ENCODE results near the gene ABHD3. TPM values are rescaled to one million over a fixed set of nuclear protein-coding genes. Genes with fewer than 3 reads are reported as not detected.
A peak's percentile ranks its signal among the peaks of the same experiment; 100 is the strongest.
"Not testable (repeated sequence)": the region's sequence is repeated elsewhere in the genome, so short reads cannot be mapped to it uniquely, and the experiment has no call there.

Gene ABHD3
- polyA plus RNA-seq, 1 donor, result 40.5 TPM

GRCh38 chr18:21740538-21741311 lies 36.2 kb upstream of the ABHD3 start, which contains the start of gene MIB1:
TSS of gene MIB1 (plus strand) at chr18:21740792. CDS start at chr18:21741584, 792 bp downstream.
- H3K27ac ChIP-seq (ENCODE audit: low read length), result peak within 1 kb of the TSS; percentile 99
- peak within 1 kb of the TSS; percentile 93 for H3K4me3 ChIP-seq (ENCODE audit: low read length)
- DNase-seq, result peak; percentile 98 to 99
- no peaks in the 10 kb centered on the region for H3K27me3 ChIP-seq (ENCODE audit: control insufficient read depth, insufficient read depth, low read length)
- no CpG with 5 or more reads among the region's 76 CpGs for WGBS (ENCODE audit: insufficient coverage, low lambda C conversion rate)
- no peaks in the 10 kb centered on the region for H3K36me3 ChIP-seq (ENCODE audit: control insufficient read depth, insufficient read depth, low read length)
- H3K9me3 ChIP-seq (ENCODE audit: control insufficient read depth, low read depth, low read length), result no peaks in the 10 kb centered on the region
- peaks cover 10% of the 10 kb centered on the region for H3K4me1 ChIP-seq (ENCODE audit: control insufficient read depth, insufficient read depth, low read length)

- no peak for DNase-seq
- 80% methylated on average over 8 of the region's 21 CpGs for WGBS (ENCODE audit: insufficient coverage, low lambda C conversion rate)
- Histone ChIP-seq H3K4me3 (ENCODE audit: low read length) (peak overlapping the region; percentile 1), H3K27ac (ENCODE audit: low read length) (peak overlapping the region; percentile 99), H3K27me3 (ENCODE audit: control insufficient read depth, insufficient read depth, low read length) (no peaks in the 10 kb centered on the region), H3K9me3 (ENCODE audit: control insufficient read depth, low read depth, low read length) (no peaks in the 10 kb centered on the region), H3K4me1 (ENCODE audit: control insufficient read depth, insufficient read depth, low read length) (peaks cover 11% of the 10 kb centered on the region), H3K36me3 (ENCODE audit: control insufficient read depth, insufficient read depth, low read length) (no peaks in the 10 kb centered on the region)
These were observed 35.3 kb upstream of the ABHD3 start for GRCh38 chr18:21739604-21740537.

- not testable (repeated sequence) for H3K27ac ChIP-seq (ENCODE audit: low read length); H3K27me3 ChIP-seq (ENCODE audit: control insufficient read depth, insufficient read depth, low read length); H3K36me3 ChIP-seq (ENCODE audit: control insufficient read depth, insufficient read depth, low read length); H3K9me3 ChIP-seq (ENCODE audit: control insufficient read depth, low read depth, low read length); DNase-seq; H3K4me3 ChIP-seq (ENCODE audit: low read length)
- peaks cover 11% of the 10 kb centered on the region for H3K4me1 ChIP-seq (ENCODE audit: control insufficient read depth, insufficient read depth, low read length)
- no CpG with 5 or more reads among the region's 4 CpGs for WGBS (ENCODE audit: insufficient coverage, low lambda C conversion rate)
These were observed 32.4 kb upstream of the ABHD3 start for GRCh38 chr18:21736926-21737325.

DNA sequence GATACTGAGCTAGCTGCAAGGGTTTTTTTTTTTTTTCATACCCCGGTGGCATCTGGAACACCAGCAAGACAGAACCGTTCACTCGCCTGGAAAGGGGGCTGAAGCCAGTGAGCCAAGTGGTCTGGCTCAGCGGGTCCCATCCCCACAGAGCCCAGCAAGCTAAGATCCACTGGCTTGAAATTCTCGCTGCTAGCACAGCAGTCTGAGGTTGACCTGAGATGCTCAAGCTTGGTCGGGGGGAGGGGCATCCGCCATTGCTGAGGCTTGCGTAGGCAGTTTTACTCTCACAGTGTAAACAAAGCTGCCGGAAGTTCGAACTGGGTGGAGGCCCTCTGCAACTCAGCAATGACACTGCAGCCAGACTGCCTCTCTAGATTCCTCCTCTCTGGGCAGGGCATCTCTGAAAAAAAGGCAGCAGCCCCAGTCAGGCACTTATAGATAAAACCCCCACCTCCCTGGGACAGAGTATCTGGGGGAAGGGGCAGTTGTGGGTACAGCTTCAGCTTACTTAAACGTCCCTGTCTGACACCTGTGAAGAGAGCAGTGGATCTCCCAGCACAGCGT lies 31.0 kb upstream of the ABHD3 start:
- Histone ChIP-seq H3K9me3 (ENCODE audit: control insufficient read depth, low read depth, low read length) (no peaks in the 10 kb centered on the region), H3K27ac (ENCODE audit: low read length) (peak overlapping the region; percentile 77), H3K4me1 (ENCODE audit: control insufficient read depth, insufficient read depth, low read length) (peaks cover 11% of the 10 kb centered on the region), H3K36me3 (ENCODE audit: control insufficient read depth, insufficient read depth, low read length) (no peaks in the 10 kb centered on the region), H3K4me3 (ENCODE audit: low read length) (no peak overlapping the region), H3K27me3 (ENCODE audit: control insufficient read depth, insufficient read depth, low read length) (no peaks in the 10 kb centered on the region)
- peak; percentile 81 to 89 for DNase-seq
- WGBS (ENCODE audit: insufficient coverage, low lambda C conversion rate), result no CpG with 5 or more reads among the region's 12 CpGs

DNA sequence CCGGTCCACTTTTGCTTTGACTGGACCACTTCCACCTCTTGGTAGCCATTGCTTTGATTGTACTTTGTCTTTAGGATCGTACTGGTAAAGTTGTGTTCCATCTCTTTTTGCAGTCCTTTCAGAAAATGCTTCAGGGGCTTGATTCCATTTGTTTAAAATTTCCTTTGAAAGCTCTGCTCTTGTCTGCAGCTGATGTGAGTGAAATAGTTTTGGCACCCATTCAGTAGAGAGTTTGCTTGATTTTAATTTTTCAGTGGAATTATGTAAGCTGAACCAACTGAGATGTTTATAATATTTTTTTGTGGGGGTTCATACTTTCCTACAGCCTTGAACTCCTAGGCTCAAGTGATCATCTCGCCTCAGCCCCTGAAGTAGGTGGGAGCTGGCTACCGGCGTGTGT lies 28.4 kb upstream of the ABHD3 start:
- no peak overlapping the region for H3K27ac ChIP-seq (ENCODE audit: low read length)
- H3K9me3 ChIP-seq (ENCODE audit: control insufficient read depth, low read depth, low read length), result no peaks in the 10 kb centered on the region
- H3K27me3 ChIP-seq (ENCODE audit: control insufficient read depth, insufficient read depth, low read length), result no peaks in the 10 kb centered on the region
- DNase-seq, result no peak
- no peaks in the 10 kb centered on the region for H3K36me3 ChIP-seq (ENCODE audit: control insufficient read depth, insufficient read depth, low read length)
- H3K4me1 ChIP-seq (ENCODE audit: control insufficient read depth, insufficient read depth, low read length), result peaks cover 10% of the 10 kb centered on the region
- no CpG with 5 or more reads among the region's 5 CpGs for WGBS (ENCODE audit: insufficient coverage, low lambda C conversion rate)
- H3K4me3 ChIP-seq (ENCODE audit: low read length), result no peak overlapping the region

- H3K27me3 ChIP-seq (ENCODE audit: control insufficient read depth, insufficient read depth, low read length), result no peaks in the 10 kb centered on the region
- WGBS (ENCODE audit: insufficient coverage, low lambda C conversion rate), result no CpG with 5 or more reads among the region's 2 CpGs
- peak; percentile 71 to 85 for DNase-seq
- H3K9me3 ChIP-seq (ENCODE audit: control insufficient read depth, low read depth, low read length), result no peaks in the 10 kb centered on the region
- H3K36me3 ChIP-seq (ENCODE audit: control insufficient read depth, insufficient read depth, low read length), result no peaks in the 10 kb centered on the region
- H3K4me3 ChIP-seq (ENCODE audit: low read length), result no peak overlapping the region
- H3K27ac ChIP-seq (ENCODE audit: low read length), result peak overlapping the region; percentile 91
- H3K4me1 ChIP-seq (ENCODE audit: control insufficient read depth, insufficient read depth, low read length), result peaks cover 8% of the 10 kb centered on the region
These were observed 23.1 kb upstream of the ABHD3 start for GRCh38 chr18:21727702-21728101.

DNA sequence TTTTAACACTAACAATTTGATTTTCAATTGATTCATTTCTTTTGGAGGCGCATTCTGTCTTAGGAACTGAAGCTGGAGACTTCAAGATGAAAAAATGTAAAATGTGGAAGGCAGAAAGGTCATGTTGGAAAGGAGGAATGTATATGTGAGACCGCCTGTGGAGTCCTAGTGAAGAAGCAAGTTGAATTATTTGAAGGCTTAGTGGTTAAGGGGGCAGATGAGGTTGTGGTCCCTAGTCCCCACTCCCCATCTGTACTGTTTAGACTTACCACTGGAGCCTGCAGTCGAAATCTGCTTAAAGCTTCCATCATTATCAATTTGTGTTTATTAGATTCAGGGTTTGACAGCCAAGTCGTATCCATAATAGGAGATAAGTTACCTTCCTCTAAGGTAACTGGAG lies 20.6 kb upstream of the ABHD3 start:
- no peak for DNase-seq
- WGBS (ENCODE audit: insufficient coverage, low lambda C conversion rate), result 90% methylated on average over 2 of the region's 4 CpGs

DNA sequence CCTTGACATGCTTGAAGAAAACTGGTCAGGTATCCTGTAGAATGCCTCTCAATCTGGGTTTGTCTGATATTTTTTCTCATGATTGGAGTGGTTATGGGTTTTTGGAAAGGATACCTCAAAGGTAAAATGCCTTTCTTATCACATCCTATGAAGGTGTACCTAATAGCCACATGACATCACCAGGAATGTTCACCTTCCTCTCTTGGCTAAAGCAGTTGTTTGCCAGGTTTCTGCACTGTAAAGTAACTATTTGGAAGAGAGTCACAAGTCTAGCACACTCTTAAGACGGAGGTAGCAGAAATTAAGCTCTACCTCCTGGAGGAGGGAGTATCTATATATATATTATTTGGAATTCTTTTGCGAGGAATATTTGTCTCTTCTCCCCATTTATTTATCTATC lies 18.1 kb upstream of the ABHD3 start:
- H3K27me3 ChIP-seq (ENCODE audit: control insufficient read depth, insufficient read depth, low read length), result no peaks in the 10 kb centered on the region

More for the DNA sequence above, 20.6 kb upstream of the ABHD3 start:
- Histone ChIP-seq H3K36me3 (ENCODE audit: control insufficient read depth, insufficient read depth, low read length) (no peaks in the 10 kb centered on the region), H3K9me3 (ENCODE audit: control insufficient read depth, low read depth, low read length) (no peaks in the 10 kb centered on the region), H3K27ac (ENCODE audit: low read length) (no peak overlapping the region), H3K27me3 (ENCODE audit: control insufficient read depth, insufficient read depth, low read length) (no peaks in the 10 kb centered on the region), H3K4me3 (ENCODE audit: low read length) (no peak overlapping the region), H3K4me1 (ENCODE audit: control insufficient read depth, insufficient read depth, low read length) (peaks cover 8% of the 10 kb centered on the region)

GRCh38 chr18:21714474-21714873 lies 9.9 kb upstream of the ABHD3 start:
- H3K4me3 ChIP-seq (ENCODE audit: low read length), result no peak overlapping the region

More for the DNA sequence above, 18.1 kb upstream of the ABHD3 start:
- no peaks in the 10 kb centered on the region for H3K36me3 ChIP-seq (ENCODE audit: control insufficient read depth, insufficient read depth, low read length)
- H3K9me3 ChIP-seq (ENCODE audit: control insufficient read depth, low read depth, low read length), result no peaks in the 10 kb centered on the region
- H3K4me1 ChIP-seq (ENCODE audit: control insufficient read depth, insufficient read depth, low read length), result peaks cover 3% of the 10 kb centered on the region
- no peak overlapping the region for H3K4me3 ChIP-seq (ENCODE audit: low read length)
- WGBS (ENCODE audit: insufficient coverage, low lambda C conversion rate), result 100% methylated on average over 1 of the region's 2 CpGs
- DNase-seq, result no peak
- H3K27ac ChIP-seq (ENCODE audit: low read length), result no peak overlapping the region

GRCh38 chr18:21707130-21707529 lies 2.6 kb upstream of the ABHD3 start:
- H3K36me3 ChIP-seq (ENCODE audit: control insufficient read depth, insufficient read depth, low read length); H3K27ac ChIP-seq (ENCODE audit: low read length); H3K27me3 ChIP-seq (ENCODE audit: control insufficient read depth, insufficient read depth, low read length); H3K4me3 ChIP-seq (ENCODE audit: low read length); H3K4me1 ChIP-seq (ENCODE audit: control insufficient read depth, insufficient read depth, low read length); H3K9me3 ChIP-seq (ENCODE audit: control insufficient read depth, low read depth, low read length); DNase-seq: not testable (repeated sequence)
- no CpG with 5 or more reads among the region's 7 CpGs for WGBS (ENCODE audit: insufficient coverage, low lambda C conversion rate)

More at GRCh38 chr18:21714474-21714873, 9.9 kb upstream of the ABHD3 start:
- no peaks in the 10 kb centered on the region for H3K36me3 ChIP-seq (ENCODE audit: control insufficient read depth, insufficient read depth, low read length)
- no CpG with 5 or more reads among the region's 1 CpG for WGBS (ENCODE audit: insufficient coverage, low lambda C conversion rate)
- H3K27me3 ChIP-seq (ENCODE audit: control insufficient read depth, insufficient read depth, low read length), result no peaks in the 10 kb centered on the region
- DNase-seq, result no peak
- no peaks in the 10 kb centered on the region for H3K4me1 ChIP-seq (ENCODE audit: control insufficient read depth, insufficient read depth, low read length)
- no peaks in the 10 kb centered on the region for H3K9me3 ChIP-seq (ENCODE audit: control insufficient read depth, low read depth, low read length)
- no peak overlapping the region for H3K27ac ChIP-seq (ENCODE audit: low read length)
